Activated naive CD4-positive, alpha-beta T cell treated with anti-CD3 and anti-CD28 coated beads, Interleukin-2, amount 50 U/mL, for 72 hours (primary cell): Measurements from ENCODE around the gene SKAP2. TPM values are rescaled to one million over a fixed set of nuclear protein-coding genes. Genes with fewer than 3 reads are reported as not detected.

Source experiments
- ATAC-seq, 2 donors: fragments of 150-1000 bp; cut with Tn5 transposase; 2 replicates each; pipeline ENCODE4 v1.10.0; 2021; ENCODE audit warnings: mild to moderate bottlenecking in 2 of 2, moderate library complexity in 2 of 2
- DNase-seq, 2 donors: peaks; one replicate each; pipeline ENCODE4 v3.0.0; 2021 to 2022; ENCODE audit warnings: low spot score in 2 of 2
- H3K27ac Mint-ChIP-seq, 2 donors: one replicate each; pipeline ENCODE4 v1.8.0; 2022; ENCODE audit warnings: mild to moderate bottlenecking in 2 of 2, mixed read lengths in 2 of 2
- H3K36me3 Mint-ChIP-seq, 2 donors: one replicate each; pipeline ENCODE4 v1.8.0; 2022; ENCODE audit warnings: mixed read lengths in 2 of 2
- H3K9me3 Mint-ChIP-seq, 2 donors: one replicate each; pipeline ENCODE4 v1.8.0; 2022; ENCODE audit warnings: mixed read lengths in 2 of 2
- total RNA-seq, 2 donors: library from RNA; stranded (reverse); gene quantifications; one replicate each; pipeline ENCODE4 v1.2.3, GENCODE V29; 2022

SKAP2 gene
- total RNA-seq, 2 donors from 2014 or later: 7.2 to 7.4 TPM

- no peak for DNase-seq
- no peak overlapping the region for H3K27ac Mint-ChIP-seq
- H3K36me3 Mint-ChIP-seq: no peaks in the 10 kb centered on the region
- no peak for ATAC-seq
- H3K9me3 Mint-ChIP-seq: no peaks in the 10 kb centered on the region
Observed at GRCh38 chr7:26620352-26620751, 244.0 kb downstream of the SKAP2 start.

GRCh38 chr7:26619348-26619984 lies 244.9 kb downstream of the SKAP2 start:
- Mint-ChIP-seq H3K27ac (no peak overlapping the region), H3K9me3 (no peaks in the 10 kb centered on the region), H3K36me3 (no peaks in the 10 kb centered on the region)
- ATAC-seq (no peak), DNase-seq (no peak)

GRCh38 chr7:26618898-26619297 lies 245.5 kb downstream of the SKAP2 start:
- ATAC-seq: no peak
- Mint-ChIP-seq H3K27ac (no peak overlapping the region), H3K9me3 (no peaks in the 10 kb centered on the region), H3K36me3 (no peaks in the 10 kb centered on the region)
- no peak for DNase-seq

GRCh38 chr7:26618449-26618848 lies 245.9 kb downstream of the SKAP2 start:
- DNase-seq (no peak), ATAC-seq (no peak)
- Mint-ChIP-seq H3K27ac (no peak overlapping the region), H3K36me3 (no peaks in the 10 kb centered on the region), H3K9me3 (no peaks in the 10 kb centered on the region)

Other genes with a start within 250 kb of the SKAP2 start
- under 1 TPM in 1 of 2 donors, not detected in 1; 0.16 TPM for gene HOXA1, start 231.4 kb upstream of the SKAP2 start, total RNA-seq
- not detected for gene HOXA2, start 238.1 kb upstream of the SKAP2 start, total RNA-seq